Osteoblast (primary cell): ENCODE results near the gene SLC16A13. TPM values are rescaled to one million over a fixed set of nuclear protein-coding genes. Genes with fewer than 3 reads are reported as not detected.

Source experiments
- DNase-seq: peaks from one replicate; pipeline ENCODE4 v3.0.0; 2011; ENCODE audit warnings: low spot score, mixed read lengths; ENCODE audit not compliant: insufficient read length; ENCODE audit errors: missing footprints
- H2AFZ ChIP-seq: 2 replicates; pipeline ENCODE4 v1.6.0; 2011; ENCODE audit warnings: mild to moderate bottlenecking, low read length
- H3K27ac ChIP-seq: 2 replicates; pipeline ENCODE4 v1.5.1; 2011; ENCODE audit warnings: mild to moderate bottlenecking, low read depth, low read length, moderate library complexity
- H3K27me3 ChIP-seq: 2 replicates; pipeline ENCODE4 v1.6.0; 2012; ENCODE audit warnings: mild to moderate bottlenecking, control low read depth, inconsistent platforms, low read length, moderate library complexity; ENCODE audit not compliant: insufficient read depth
- H3K36me3 ChIP-seq: 2 replicates; pipeline ENCODE4 v1.5.1; 2011; ENCODE audit warnings: mild to moderate bottlenecking, low read length, control low read depth, moderate library complexity; ENCODE audit not compliant: insufficient read depth
- H3K4me1 ChIP-seq: 2 replicates; pipeline ENCODE4 v1.5.1; 2011; ENCODE audit warnings: mild to moderate bottlenecking, low read length, control low read depth, moderate library complexity; ENCODE audit not compliant: insufficient read depth
- H3K4me2 ChIP-seq: 2 replicates; pipeline ENCODE4 v1.6.0; 2011; ENCODE audit warnings: mild to moderate bottlenecking, low read length; ENCODE audit not compliant: insufficient read depth
- H3K4me3 ChIP-seq: fragments of 200-600 bp; sonication (generic); 3 replicates; pipeline ENCODE4 v1.5.1; 2012; ENCODE audit warnings: mild to moderate bottlenecking, low read length, inconsistent platforms; ENCODE audit not compliant: insufficient read depth
- H3K79me2 ChIP-seq: 2 replicates; pipeline ENCODE4 v1.6.0; 2012; ENCODE audit warnings: mild to moderate bottlenecking, low read length, control low read depth, inconsistent platforms; ENCODE audit not compliant: insufficient read depth
- H3K9me3 ChIP-seq: 2 replicates; pipeline ENCODE4 v1.5.1; 2011; ENCODE audit warnings: low read depth, low read length, control low read depth
- H4K20me1 ChIP-seq: 2 replicates; pipeline ENCODE4 v1.6.0; 2012; ENCODE audit warnings: mild to moderate bottlenecking, low read length, control low read depth; ENCODE audit not compliant: insufficient read depth
- CTCF ChIP-seq: IDR thresholded peaks from 2 replicates; pipeline ENCODE4 v1.5.1; 2011; ENCODE audit warnings: mild to moderate bottlenecking, low read depth, low read length, moderate library complexity; ENCODE audit errors: extremely low read depth
- total RNA-seq: library from RNA; depleted of rRNA; stranded (reverse); fragments of >200 nt; gene quantifications from 2 replicates; pipeline ENCODE4 v1.2.3, GENCODE V29; 2012

SLC16A13 gene
- total RNA-seq, 1 donor: 1.4 TPM

GRCh38 chr17:7016886-7017826 is 18.7 kb upstream of the SLC16A13 start:
- no peak for TF ChIP-seq CTCF
- peak; percentile 56 for DNase-seq
- Histone ChIP-seq H3K4me1 (peaks cover 57% of the 10 kb centered on the region), H3K4me2 (no peak overlapping the region), H4K20me1 (no peaks in the 10 kb centered on the region), H3K27ac (peak overlapping the region; percentile 79), H3K9me3 (no peaks in the 10 kb centered on the region), H3K27me3 (no peaks in the 10 kb centered on the region), H3K79me2 (peaks cover 33% of the 10 kb centered on the region), H2AFZ (no peak overlapping the region), H3K4me3 (no peak overlapping the region), H3K36me3 (peaks cover 11% of the 10 kb centered on the region)

GRCh38 chr17:7017827-7018200 is 18.0 kb upstream of the SLC16A13 start:
- H3K27me3 ChIP-seq: no peaks in the 10 kb centered on the region
- H2AFZ ChIP-seq: peak overlapping the region; percentile 50
- no peak overlapping the region for H3K4me2 ChIP-seq
- H4K20me1 ChIP-seq: no peaks in the 10 kb centered on the region
- no peak overlapping the region for H3K4me3 ChIP-seq
- H3K4me1 ChIP-seq: peaks cover 59% of the 10 kb centered on the region
- no peak for TF ChIP-seq CTCF
- H3K36me3 ChIP-seq: peaks cover 11% of the 10 kb centered on the region
- DNase-seq: no peak
- peaks cover 28% of the 10 kb centered on the region for H3K79me2 ChIP-seq
- H3K27ac ChIP-seq: peak overlapping the region; percentile 79
- no peaks in the 10 kb centered on the region for H3K9me3 ChIP-seq

- H3K27ac ChIP-seq: peak overlapping the region; percentile 79
- no peaks in the 10 kb centered on the region for H3K9me3 ChIP-seq
- H3K36me3 ChIP-seq: peaks cover 11% of the 10 kb centered on the region
- peaks cover 61% of the 10 kb centered on the region for H3K4me1 ChIP-seq
- H3K4me2 ChIP-seq: peak overlapping the region; percentile 84
- no peaks in the 10 kb centered on the region for H4K20me1 ChIP-seq
- peak overlapping the region; percentile 97 for H2AFZ ChIP-seq
- peak; percentile 69 for DNase-seq
- peak overlapping the region; percentile 79 for H3K4me3 ChIP-seq
- peaks cover 21% of the 10 kb centered on the region for H3K79me2 ChIP-seq
- no peak for TF ChIP-seq CTCF
- peaks cover 4% of the 10 kb centered on the region for H3K27me3 ChIP-seq
These were observed 17.4 kb upstream of the SLC16A13 start for GRCh38 chr17:7018331-7018964.

DNA sequence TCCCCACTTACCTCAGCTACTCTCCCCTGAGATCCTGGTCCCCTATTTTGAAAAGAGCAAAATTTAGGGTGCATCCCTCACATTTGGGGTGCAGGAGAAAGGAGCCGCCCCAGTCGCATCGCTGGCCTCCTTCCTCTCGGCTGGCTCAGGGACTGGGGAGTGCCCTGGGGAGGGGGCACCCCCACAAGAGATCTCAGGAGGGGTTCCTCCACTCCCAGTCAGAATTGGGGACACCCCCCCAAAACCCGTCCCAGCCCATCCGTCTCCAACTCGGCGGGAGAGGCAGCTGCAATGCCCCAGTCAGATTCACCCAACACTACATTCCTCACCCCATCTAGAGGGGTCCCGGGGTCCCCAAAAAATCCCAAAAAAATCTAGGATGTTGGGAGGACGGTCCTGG is 16.4 kb upstream of the SLC16A13 start:
- Histone ChIP-seq H3K79me2 (peaks cover 17% of the 10 kb centered on the region), H2AFZ (peak overlapping the region; percentile 97), H3K27ac (peak overlapping the region; percentile 79), H3K4me2 (peak overlapping the region; percentile 84), H3K36me3 (peaks cover 11% of the 10 kb centered on the region), H3K27me3 (peaks cover 4% of the 10 kb centered on the region), H3K9me3 (no peaks in the 10 kb centered on the region), H4K20me1 (no peaks in the 10 kb centered on the region), H3K4me1 (peaks cover 53% of the 10 kb centered on the region), H3K4me3 (peak overlapping the region; percentile 79)
- DNase-seq: peak; percentile 87
- no peak for TF ChIP-seq CTCF
